HepG2 (cell line): ENCODE results near the gene HAGH. TPM values are rescaled to one million over a fixed set of nuclear protein-coding genes. Genes with fewer than 3 reads are reported as not detected.

Experiments used
- ATAC-seq: fragments of 200-7000 bp; cut with Tn5 transposase; 3 replicates; pipeline ENCODE4 v1.9.1; 2020; ENCODE audit warnings: mild to moderate bottlenecking, moderate library complexity
- BruUV-seq: library from RNA; stranded (reverse); fragments of 400-500 nt; replicated peaks from 2 replicates; lab custom pipeline; 2021; lab: Mats Ljungman, UMichigan
- CTCF ChIA-PET: fragments of 300-600 bp; formaldehyde crosslinking; extraction: SDS; loops from one replicate; lab custom pipeline; 2021; ENCODE audit warnings: low total read pairs, inconsistent platforms, low intra/inter-chr PET ratio; lab: Yijun Ruan, JAX
- POLR2A ChIA-PET: fragments of 350-600 bp; sonication (Branson Sonifier 250); formaldehyde crosslinking; loops from one replicate; lab custom pipeline; 2020; ENCODE audit warnings: antibody characterized with exemption, inconsistent platforms; lab: Yijun Ruan, JAX
- DNase-seq: peaks from one replicate; pipeline ENCODE4 v3.0.0-alpha.2; 2015; ENCODE audit warnings: low spot score
- FAIRE-seq: peaks from 3 replicates; lab custom pipeline; 2011; peaks lifted over from hg19 to GRCh38; lab: Jason Lieb, UNC
- H2AFZ ChIP-seq: one replicate; pipeline ENCODE4 v1.6.1; 2011; ENCODE audit warnings: low read length, inconsistent platforms
- H3K27ac ChIP-seq: fragments of 300-600 bp; 3 replicates; pipeline ENCODE4 v1.8.0; 2011; ENCODE audit warnings: mixed run types, mild to moderate bottlenecking, mixed read lengths, low read length, inconsistent platforms; ENCODE audit not compliant: insufficient read depth; ENCODE audit errors: extremely low read length
- H3K27me3 ChIP-seq, 2 experiments: fragments of 200-600 bp in 1 of 2; 2 replicates in 1 of 2; 3 replicates in 1 of 2; pipeline versions ENCODE4 v1.6.0 to v1.8.0; 2011; ENCODE audit warnings: low read length in 2 of 2, mild to moderate bottlenecking in 2 of 2, moderate library complexity in 2 of 2, inconsistent platforms in 1 of 2; ENCODE audit not compliant: insufficient read depth in 2 of 2, control insufficient read depth in 1 of 2
- H3K36me3 ChIP-seq, 2 experiments: fragments of 200-600 bp in 1 of 2; replicated peaks in 1 of 2; 2 replicates in 1 of 2; 3 replicates in 1 of 2; pipeline versions ENCODE4 v1.5.1 to v1.8.0; 2011; ENCODE audit warnings: low read length in 2 of 2, inconsistent platforms in 1 of 2; ENCODE audit not compliant: insufficient read depth in 2 of 2, control insufficient read depth in 1 of 2
- H3K4me1 ChIP-seq: 2 replicates; pipeline ENCODE4 v1.5.1; 2012; ENCODE audit warnings: low read length, inconsistent platforms; ENCODE audit not compliant: insufficient read depth
- H3K4me2 ChIP-seq: 2 replicates; pipeline ENCODE4 v1.6.0; 2011; ENCODE audit warnings: low read depth, low read length, inconsistent platforms
- H3K4me3 ChIP-seq, 3 experiments: fragments of 200-600 bp in 1 of 3; sonication (generic), shearing (Covaris generic) in 1 of 3; replicated peaks in 1 of 3; 2 replicates each; pipeline ENCODE4 v1.5.1; 2011 to 2016; ENCODE audit warnings: low read length in 3 of 3, inconsistent platforms in 2 of 3, low read depth in 2 of 3, mild to moderate bottlenecking in 2 of 3, control low read depth in 1 of 3, mixed read lengths in 1 of 3; ENCODE audit not compliant: insufficient read depth in 1 of 3
- H3K79me2 ChIP-seq: one replicate; pipeline ENCODE4 v1.6.1; 2011; ENCODE audit warnings: low read length, inconsistent platforms; ENCODE audit not compliant: insufficient read depth
- H3K9ac ChIP-seq: 2 replicates; pipeline ENCODE4 v1.6.0; 2011; ENCODE audit warnings: mild to moderate bottlenecking, low read depth, low read length, inconsistent platforms; ENCODE audit not compliant: insufficient read depth
- H3K9me3 ChIP-seq: 2 replicates; pipeline ENCODE4 v1.5.1; 2012; ENCODE audit warnings: mild to moderate bottlenecking, low read length
- H4K20me1 ChIP-seq: 2 replicates; pipeline ENCODE4 v1.6.0; 2011; ENCODE audit warnings: inconsistent platforms, mild to moderate bottlenecking, low read length, moderate library complexity; ENCODE audit not compliant: insufficient read depth
- ATF7-NPFF ChIP-seq: sonication (generic); formaldehyde crosslinking; IDR thresholded peaks from 2 replicates; pipeline ENCODE4 v1.8.1; 2023; ENCODE audit warnings: mild to moderate bottlenecking, low read depth, missing genetic modification reagents, moderate library complexity
- FOXO1 ChIP-seq: sonication (generic); formaldehyde crosslinking; IDR thresholded peaks from 2 replicates; pipeline ENCODE4 v1.4.0; 2020; ENCODE audit warnings: missing genetic modification reagents
- FUBP1 ChIP-seq: sonication (generic); formaldehyde crosslinking; IDR thresholded peaks from 2 replicates; pipeline ENCODE4 v1.5.1; 2020; ENCODE audit warnings: missing genetic modification reagents, mild to moderate bottlenecking, borderline replicate concordance
- MEIS1 ChIP-seq: sonication (generic); formaldehyde crosslinking; IDR thresholded peaks from 2 replicates; pipeline ENCODE4 v1.9.0; 2021; ENCODE audit warnings: mild to moderate bottlenecking, missing genetic modification reagents, moderate library complexity, borderline replicate concordance
- NFE2L1 ChIP-seq: sonication (generic); formaldehyde crosslinking; IDR thresholded peaks from 2 replicates; pipeline ENCODE4 v1.4.0; 2020; ENCODE audit warnings: missing genetic modification reagents, mild to moderate bottlenecking, borderline replicate concordance
- SMC3 ChIP-seq: IDR thresholded peaks from 2 replicates; pipeline ENCODE4 v1.6.1; 2011; ENCODE audit warnings: low read length, improper control_type of control experiment
- SPEN ChIP-seq: sonication (generic); formaldehyde crosslinking; IDR thresholded peaks from 2 replicates; pipeline ENCODE4 v1.5.1; 2020; ENCODE audit warnings: low read depth, mild to moderate bottlenecking, missing genetic modification reagents
- ZNF180 ChIP-seq: sonication (generic); formaldehyde crosslinking; IDR thresholded peaks from 2 replicates; pipeline ENCODE4 v1.4.0; 2020; ENCODE audit warnings: low read depth, missing genetic modification reagents, borderline replicate concordance
- ZNF34 ChIP-seq: sonication (generic); formaldehyde crosslinking; IDR thresholded peaks from 2 replicates; pipeline ENCODE4 v1.4.0; 2020; ENCODE audit warnings: mild to moderate bottlenecking, missing genetic modification reagents, borderline replicate concordance
- ZNF460 ChIP-seq: sonication (generic); formaldehyde crosslinking; IDR thresholded peaks from 2 replicates; pipeline ENCODE4 v1.5.1; 2020; ENCODE audit warnings: missing genetic modification reagents, mild to moderate bottlenecking, borderline replicate concordance
- ZNF563 ChIP-seq: sonication (generic); formaldehyde crosslinking; IDR thresholded peaks from 2 replicates; pipeline ENCODE4 v1.8.0; 2022; ENCODE audit warnings: mild to moderate bottlenecking, moderate library complexity, missing genetic modification reagents
- ZNF773 ChIP-seq: sonication (generic); formaldehyde crosslinking; IDR thresholded peaks from 2 replicates; pipeline ENCODE4 v1.4.0; 2020; ENCODE audit warnings: missing genetic modification reagents, borderline replicate concordance
- WGBS: methylation state at CpG from one replicate; pipeline ENCODE4 v1.1.6; 2017; ENCODE audit warnings: low lambda C conversion rate; 5-methylcytosine and 5-hydroxymethylcytosine counted together
- in situ Hi-C: cut with HindIII; loops from 2 replicates; pipeline ENCODE4 v1.10.0; 2017; ENCODE audit warnings: low pct_unique_long_range_greater_than_20kb; ENCODE audit not compliant: extremely low pct_ligation_motif_present
- intact Hi-C: fragments of 100-400 bp; cut with micrococcal nuclease; formaldehyde crosslinking; loops from one replicate; pipeline ENCODE4 v1.10.0; 2022; ENCODE audit not compliant: unreplicated experiment
- polyA plus RNA-seq, 8 experiments: library from polyadenylated mRNA; depleted of rRNA in 3 of 8; stranded (reverse) in 7 of 8; unstranded in 1 of 8; fragments of >200 nt; fragmentation: Illumina TruSeq in 4 of 8; extraction: Trizol in 4 of 8; gene quantifications; 2 replicates each; pipeline versions ENCODE4 v1.2.1 to v1.2.3, GENCODE V29; 2011 to 2016; ENCODE audit warnings: low read depth in 4 of 8, missing spikeins in 1 of 8, mixed read lengths in 1 of 8; ENCODE audit not compliant: insufficient read depth in 1 of 8
- total RNA-seq, 5 experiments: library from RNA; depleted of rRNA; stranded (reverse); fragments of >200 nt; fragmentation: Illumina TruSeq; extraction: Trizol; gene quantifications; 2 replicates each; pipeline ENCODE4 v1.2.3, GENCODE V29; 2016; ENCODE audit warnings: low read depth in 1 of 5
- TF ChIP-seq, protein P1 (sequence below): sonication (generic); formaldehyde crosslinking; IDR thresholded peaks from 2 replicates; pipeline ENCODE4 v1.4.0; 2020; ENCODE audit warnings: mild to moderate bottlenecking, missing genetic modification reagents
- TF ChIP-seq, protein P2 (sequence below): sonication (generic); formaldehyde crosslinking; IDR thresholded peaks from 2 replicates; pipeline ENCODE4 v1.5.1; 2020; ENCODE audit warnings: missing genetic modification reagents, mild to moderate bottlenecking, borderline replicate concordance

HAGH gene
- total and polyA plus RNA-seq, 2 of the 13 experiments (the other 11 are each of a cell fraction or from before 2014, with no cell fraction given), result 70.4 to 95.4 TPM

GRCh38 chr16:1828645-1829410 is 2.2 kb upstream of the HAGH start (continued):
- TF ChIP-seq ZNF34 (CRISPR knock-in tag) (no peak), ZNF563 (CRISPR knock-in tag) (no peak), NFE2L1 (no peak), SPEN (CRISPR knock-in tag) (peak; percentile 49; the same call in 1 of the 2 replicates), ZNF180 (CRISPR knock-in tag) (no peak), FOXO1 (CRISPR knock-in tag) (peak; percentile 35; the same call in 1 of the 2 replicates)

DNA sequence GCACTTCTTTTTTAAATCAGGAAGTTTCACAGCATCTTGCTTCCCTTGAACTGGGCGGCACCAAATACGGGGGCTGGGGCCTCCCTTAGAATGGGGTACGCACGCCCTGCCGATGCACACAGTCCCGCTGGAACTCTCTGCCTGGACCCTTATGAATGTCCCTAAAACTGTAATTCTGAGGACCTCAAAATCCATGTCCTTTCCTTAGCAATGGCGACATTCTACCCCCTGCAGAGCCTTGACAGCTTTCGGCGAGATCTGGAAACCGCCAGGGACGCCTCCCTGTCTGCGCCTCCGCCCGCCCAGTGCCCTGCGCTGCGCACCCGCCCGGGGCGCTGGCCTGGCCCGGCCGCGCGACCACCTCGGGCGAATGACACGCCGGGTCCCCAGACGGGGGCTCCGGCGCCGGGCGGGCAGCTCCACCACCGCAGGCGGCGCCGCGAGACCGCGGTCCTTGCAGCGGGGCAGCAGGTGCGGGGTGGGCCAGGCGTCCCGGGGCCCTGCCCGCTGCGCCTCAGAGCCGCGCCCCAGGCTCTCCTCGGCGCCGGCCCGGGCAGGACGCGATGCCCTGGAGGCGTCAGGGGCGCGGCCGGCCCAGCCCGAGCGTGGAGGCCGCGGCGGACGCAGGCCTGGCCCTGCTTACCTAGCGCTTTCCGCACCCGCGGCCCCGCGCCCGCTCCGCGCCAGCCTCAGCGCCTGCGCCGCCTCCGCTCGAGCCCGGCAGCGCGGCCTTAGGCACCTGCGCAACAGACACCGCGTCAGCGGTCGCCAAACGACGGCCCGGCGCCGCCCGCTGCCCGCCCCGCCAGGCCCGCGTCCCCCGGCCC is 548 bp downstream of the HAGH start:
- peak overlapping the region; percentile 71 for H3K9ac ChIP-seq
- BruUV-seq, result no TSS peak
- TF ChIP-seq FUBP1 (CRISPR knock-in tag), result no peak
- TF ChIP-seq, protein P1, sequence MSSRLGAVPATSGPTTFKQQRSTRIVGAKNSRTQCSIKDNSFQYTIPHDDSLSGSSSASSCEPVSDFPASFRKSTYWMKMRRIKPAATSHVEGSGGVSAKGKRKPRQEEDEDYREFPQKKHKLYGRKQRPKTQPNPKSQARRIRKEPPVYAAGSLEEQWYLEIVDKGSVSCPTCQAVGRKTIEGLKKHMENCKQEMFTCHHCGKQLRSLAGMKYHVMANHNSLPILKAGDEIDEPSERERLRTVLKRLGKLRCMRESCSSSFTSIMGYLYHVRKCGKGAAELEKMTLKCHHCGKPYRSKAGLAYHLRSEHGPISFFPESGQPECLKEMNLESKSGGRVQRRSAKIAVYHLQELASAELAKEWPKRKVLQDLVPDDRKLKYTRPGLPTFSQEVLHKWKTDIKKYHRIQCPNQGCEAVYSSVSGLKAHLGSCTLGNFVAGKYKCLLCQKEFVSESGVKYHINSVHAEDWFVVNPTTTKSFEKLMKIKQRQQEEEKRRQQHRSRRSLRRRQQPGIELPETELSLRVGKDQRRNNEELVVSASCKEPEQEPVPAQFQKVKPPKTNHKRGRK (CRISPR knock-in tag), result no peak
- TF ChIP-seq ZNF460 (CRISPR knock-in tag), result no peak
- no peak for TF ChIP-seq ZNF773 (CRISPR knock-in tag)
- TF ChIP-seq MEIS1, result peak; percentile 35; the same call in 1 of the 2 replicates
- TF ChIP-seq SMC3, result no peak
- TF ChIP-seq, protein P2, sequence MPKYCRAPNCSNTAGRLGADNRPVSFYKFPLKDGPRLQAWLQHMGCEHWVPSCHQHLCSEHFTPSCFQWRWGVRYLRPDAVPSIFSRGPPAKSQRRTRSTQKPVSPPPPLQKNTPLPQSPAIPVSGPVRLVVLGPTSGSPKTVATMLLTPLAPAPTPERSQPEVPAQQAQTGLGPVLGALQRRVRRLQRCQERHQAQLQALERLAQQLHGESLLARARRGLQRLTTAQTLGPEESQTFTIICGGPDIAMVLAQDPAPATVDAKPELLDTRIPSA (CRISPR knock-in tag), result no peak
- TF ChIP-seq ATF7-NPFF (CRISPR knock-in tag), result peak; percentile 41; the same call in 1 of the 2 replicates

More for the DNA sequence above, 548 bp downstream of the HAGH start:
- 1% methylated on average over 19 of the region's 96 CpGs for WGBS
- ChIA-PET CTCF (no interaction called here), POLR2A (interaction anchor here (1.0 to 5.7 kb wide), 10 partner anchors 32 to 139 kb away, joined by 3 to 49 read pairs (median 6); partner anchors contain the start of genes EME2, IGFALS, MRPS34 and NUBP2)
- Histone ChIP-seq H3K79me2 (peaks cover 55% of the 10 kb centered on the region), H3K27me3 (no peaks in the 10 kb centered on the region; a peak in 1 of 5 replicates), H3K36me3 (peaks cover 8 to 19% of the 10 kb centered on the region in 2 experiments; a peak in 4 of 5 replicates), H3K4me2 (peak overlapping the region; percentile 81), H4K20me1 (peaks cover 5% of the 10 kb centered on the region; the same call in 1 of the 2 replicates), H3K4me3 (peak overlapping the region; percentile 53 to 92 (median 72)), H2AFZ (no peak overlapping the region), H3K4me1 (peaks cover 46% of the 10 kb centered on the region), H3K27ac (peak overlapping the region; percentile 73), H3K9me3 (no peaks in the 10 kb centered on the region)
- ATAC-seq (peak; percentile 21), DNase-seq (peak; percentile 32), FAIRE-seq (no peak)
- intact Hi-C loops (loop anchor here (5.0 kb wide), 1 partner anchor 44 kb away; the partner anchor contains the start of genes NUBP2 and SPSB3), in situ Hi-C loops (no loop called here)
